NCI-H446 (cell line): Measurements from ENCODE around the gene DPYSL5.
A peak's percentile ranks its signal among the peaks of the same experiment; 100 is the strongest.

Experiments
- DNase-seq, 2 experiments: peaks; one replicate each; lab custom pipeline; 2025; lab: John Stamatoyannopoulos, UW

The DPYSL5 gene

DNA sequence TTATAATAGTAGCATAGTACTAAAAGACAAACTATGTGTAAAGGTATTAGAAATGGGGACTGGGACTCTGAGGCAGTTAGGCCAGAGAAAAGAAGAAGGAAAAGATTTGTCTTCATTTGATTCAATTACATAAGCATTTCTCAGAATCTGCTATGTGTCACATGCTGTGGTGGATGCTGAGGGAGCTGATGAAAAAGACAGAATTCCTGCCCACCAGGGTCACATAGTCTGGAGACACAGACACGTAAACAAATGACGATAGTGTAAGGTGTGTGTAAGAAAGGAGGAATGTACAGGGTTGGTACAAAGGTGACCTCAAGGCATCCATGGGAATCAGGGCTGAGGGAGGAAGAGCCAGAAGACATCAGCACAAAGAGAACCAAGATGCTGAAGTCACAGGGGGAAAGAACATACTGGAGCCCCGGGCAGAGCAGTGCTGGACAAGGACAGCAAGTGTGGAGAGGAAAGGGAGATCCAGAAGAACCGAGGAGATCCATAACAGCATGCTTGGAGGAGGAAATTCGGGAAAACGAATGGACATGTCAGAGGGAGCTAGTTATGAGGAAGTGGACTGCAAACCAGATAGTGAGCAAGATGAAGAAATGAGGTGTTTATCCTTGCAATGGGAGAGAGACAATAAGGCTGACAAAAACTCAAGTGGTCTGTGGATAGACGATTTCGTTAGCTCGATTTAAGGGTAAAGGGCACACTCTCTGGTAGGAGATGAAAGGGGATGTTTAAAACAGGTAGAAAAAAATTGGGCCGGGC lies 121.3 kb downstream of the DPYSL5 start:
- DNase-seq = no peak

DNA sequence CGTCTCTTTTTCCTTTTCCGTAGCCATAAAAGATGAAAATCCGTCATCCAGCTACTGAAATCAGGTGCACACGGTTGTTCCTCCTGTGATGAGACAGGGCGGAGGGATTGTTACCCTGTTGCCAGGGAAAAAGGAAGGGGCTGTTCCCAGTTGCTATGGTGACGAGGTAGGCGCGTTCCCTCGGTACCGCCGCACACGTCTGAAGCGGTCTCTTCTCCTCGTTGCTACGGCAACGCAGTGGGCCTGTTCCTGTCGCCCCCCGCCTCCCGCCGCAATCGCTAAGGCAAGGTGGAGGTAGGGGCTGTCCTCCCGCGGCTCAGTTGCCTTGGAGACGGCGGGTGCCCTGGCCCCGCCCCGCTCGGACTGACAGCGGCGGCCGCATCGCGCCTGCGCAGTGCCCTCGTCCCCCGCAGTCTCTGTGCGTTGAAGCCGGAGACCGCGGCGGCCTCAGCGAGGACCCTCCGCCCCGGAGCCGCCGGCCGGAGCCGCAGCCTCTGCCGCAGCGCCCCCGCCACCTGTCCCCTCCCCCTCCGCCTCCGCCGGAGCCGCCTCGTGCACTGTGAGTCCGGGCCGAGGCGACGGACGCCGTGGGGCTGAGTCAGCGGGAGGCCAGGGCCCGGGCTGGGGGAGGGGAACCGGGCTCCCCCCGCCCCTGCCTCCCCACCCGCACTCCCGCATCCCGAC lies 122.5 kb downstream of the DPYSL5 start, which contains the start of gene MAPRE3:
Gene MAPRE3 (plus strand): TSS at position 394 of the 684 bp plus-strand sequence. CDS start 51,582 bp downstream, outside the sequence.
- peak; percentile 51 to 86 for DNase-seq

DNA sequence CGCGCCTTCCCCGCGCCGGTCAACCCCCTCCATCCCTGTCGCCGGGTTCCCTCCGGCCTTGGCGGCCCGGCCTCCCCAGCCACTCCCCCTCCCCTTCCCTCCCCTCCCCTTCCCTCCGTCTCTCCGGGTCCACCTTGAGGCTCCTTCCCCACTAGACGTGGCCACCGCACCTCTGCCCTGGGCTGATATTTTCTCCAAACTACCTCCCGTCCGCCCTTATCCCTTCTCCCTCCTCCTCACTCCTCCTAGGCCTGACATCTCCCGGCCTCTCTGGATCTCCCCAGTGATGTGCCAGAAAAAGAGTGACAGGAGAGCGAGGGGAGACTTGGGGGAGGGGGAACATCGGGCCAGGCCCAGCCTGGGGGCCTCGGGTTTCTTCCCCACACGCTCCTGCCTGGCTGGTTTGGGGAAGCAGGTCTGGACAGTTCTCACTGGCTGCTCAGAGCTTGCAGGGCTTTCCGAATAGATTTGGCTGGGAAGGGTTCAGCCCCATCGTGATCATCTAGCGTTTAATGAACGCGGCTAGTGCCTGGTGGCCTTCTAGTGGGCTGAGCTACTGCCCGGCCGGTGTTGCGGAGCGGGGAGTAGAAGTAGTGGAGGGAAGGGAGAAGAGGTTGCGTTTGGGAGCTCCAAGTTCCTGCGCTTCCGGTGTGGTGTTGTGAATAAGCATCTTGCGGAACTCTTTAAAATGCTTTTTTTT lies 123.1 kb downstream of the DPYSL5 start:
- DNase-seq = no peak

DNA sequence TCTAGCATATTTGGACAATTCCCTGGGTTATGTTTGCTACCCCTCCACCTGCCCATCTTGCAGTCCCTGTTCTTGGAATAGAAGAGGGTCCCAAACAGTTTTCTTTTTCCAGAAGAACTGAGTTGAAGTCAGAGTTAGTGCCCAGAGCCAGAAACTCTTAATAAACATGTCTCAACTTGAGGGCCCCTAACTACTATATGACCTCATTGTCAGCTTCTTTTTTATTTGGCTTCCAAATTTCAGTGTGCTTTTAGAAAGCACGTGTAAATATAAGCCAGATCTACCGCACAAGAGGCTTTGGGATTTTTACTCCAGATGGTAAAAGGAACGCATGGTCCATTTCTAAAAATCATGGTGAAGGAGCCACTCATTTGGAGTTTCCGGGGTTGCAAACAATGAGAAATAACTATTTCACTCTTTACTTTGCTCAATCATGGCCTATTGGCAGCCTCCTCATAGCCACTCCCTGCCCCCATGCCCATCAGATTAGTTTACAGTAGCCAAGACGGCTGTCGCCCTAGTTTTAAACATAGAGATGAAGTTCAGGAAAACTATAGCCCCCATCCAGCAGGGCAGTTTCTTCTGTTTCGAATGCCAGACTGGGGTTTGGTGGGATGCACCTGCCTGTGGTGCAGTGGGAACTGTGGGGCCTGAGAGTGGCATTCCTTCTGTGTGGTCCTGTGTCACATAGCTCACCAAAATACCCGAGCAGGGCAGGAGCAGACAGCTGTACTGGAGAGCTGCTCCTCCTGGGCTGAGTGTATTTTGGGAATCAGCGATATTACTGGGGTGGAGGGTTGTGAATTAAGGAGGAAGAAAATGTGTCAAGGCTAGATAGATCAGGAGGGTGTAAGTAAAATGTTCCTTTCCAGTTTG lies 124.2 kb downstream of the DPYSL5 start:
- no peak for DNase-seq

DNA sequence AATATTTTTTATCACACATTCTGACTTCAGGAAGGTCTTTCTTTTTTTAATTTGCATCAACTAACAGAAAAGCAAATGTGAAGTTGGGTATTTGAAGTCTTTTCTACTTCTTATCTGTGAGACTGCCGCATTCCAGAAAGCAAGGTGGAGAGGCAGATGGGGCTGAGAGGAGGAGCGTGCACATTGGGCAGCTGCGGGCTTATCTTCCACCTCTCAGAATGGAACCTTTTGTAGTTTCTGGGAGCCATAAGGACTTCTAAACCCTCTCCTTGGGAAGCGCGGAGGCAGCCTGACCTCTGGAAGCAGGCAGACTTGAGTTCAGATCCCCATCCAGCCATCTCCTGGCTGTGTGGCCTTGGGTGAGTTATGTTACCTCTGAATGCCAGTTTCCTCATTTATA lies 126.4 kb downstream of the DPYSL5 start:
- DNase-seq = no peak

DNA sequence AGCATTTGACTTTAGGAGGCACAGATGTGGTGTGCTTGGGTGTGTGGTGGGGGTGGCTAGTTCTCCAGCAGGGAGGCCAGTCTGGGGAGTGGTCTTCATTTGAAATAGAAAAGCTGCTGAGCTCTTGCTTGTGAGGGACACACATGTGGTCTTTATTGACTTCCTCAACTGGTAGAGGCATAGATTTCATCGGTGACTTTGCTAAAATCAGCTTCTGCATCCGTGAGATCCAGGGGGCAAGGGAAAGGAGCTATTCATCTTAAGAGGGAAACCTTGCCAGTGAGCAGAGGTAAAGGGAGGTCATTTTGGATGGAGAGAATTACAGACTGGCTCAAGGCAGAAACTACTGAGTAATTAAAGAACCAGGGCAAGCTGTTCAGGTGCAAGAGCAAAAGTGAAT lies 127.2 kb downstream of the DPYSL5 start:
- DNase-seq = no peak

DNA sequence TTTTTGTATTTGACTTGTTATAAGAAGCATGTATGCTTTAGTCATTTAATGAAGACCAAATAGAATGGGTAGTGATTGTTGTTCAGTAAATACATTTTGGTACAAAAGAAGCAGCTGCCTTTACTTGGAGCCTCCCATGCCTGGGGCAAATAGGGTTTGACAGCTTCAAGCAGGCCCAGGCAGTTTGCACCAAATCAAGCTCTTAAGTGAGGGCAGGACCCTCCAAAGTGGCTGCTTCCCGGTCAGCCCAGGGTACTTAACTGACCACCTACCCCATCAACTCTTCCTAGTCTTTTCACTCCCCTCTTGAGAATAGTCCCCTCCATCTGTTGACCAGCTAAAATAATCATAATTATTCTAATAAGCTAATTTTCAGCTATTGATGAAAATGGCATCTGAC lies 127.7 kb downstream of the DPYSL5 start:
- no peak for DNase-seq

DNA sequence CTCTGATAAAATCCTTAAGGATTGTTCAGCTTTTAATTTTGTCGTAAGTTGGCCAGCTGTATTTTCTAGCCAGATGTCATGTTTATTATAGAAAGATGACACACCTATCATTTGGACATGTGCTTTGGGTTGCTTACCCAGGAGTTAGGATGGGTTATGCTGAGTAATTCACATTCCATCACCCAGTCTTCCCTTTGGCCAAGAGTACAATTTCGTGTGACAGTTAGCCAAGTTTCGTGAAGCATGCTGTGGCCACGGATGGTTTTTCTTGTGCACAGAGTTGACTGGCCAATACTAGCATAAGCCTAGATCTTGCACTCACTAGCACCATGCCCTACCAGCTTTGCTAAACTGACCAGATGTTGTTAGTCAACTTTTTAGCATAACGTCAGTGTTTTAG lies 128.3 kb downstream of the DPYSL5 start:
- no peak for DNase-seq

DNA sequence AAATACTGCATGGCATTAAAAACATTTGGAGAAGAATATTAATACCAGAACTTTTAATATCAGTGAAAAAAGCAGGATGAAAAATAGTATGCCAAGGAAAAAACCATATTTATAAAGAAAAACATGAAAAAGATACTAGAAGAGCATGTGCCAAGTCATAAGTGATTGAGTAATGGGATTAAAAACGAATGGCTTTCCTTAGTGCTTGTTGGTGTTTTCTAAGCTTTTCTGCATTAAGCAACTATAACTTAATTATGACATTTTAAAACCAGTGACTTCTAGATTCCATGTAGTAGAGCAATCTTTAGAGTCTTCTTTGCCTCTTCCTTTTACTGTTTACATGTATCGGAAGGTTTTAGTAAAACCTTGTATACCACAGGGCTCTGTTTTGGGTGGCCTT lies 129.1 kb downstream of the DPYSL5 start:
- DNase-seq = no peak

DNA sequence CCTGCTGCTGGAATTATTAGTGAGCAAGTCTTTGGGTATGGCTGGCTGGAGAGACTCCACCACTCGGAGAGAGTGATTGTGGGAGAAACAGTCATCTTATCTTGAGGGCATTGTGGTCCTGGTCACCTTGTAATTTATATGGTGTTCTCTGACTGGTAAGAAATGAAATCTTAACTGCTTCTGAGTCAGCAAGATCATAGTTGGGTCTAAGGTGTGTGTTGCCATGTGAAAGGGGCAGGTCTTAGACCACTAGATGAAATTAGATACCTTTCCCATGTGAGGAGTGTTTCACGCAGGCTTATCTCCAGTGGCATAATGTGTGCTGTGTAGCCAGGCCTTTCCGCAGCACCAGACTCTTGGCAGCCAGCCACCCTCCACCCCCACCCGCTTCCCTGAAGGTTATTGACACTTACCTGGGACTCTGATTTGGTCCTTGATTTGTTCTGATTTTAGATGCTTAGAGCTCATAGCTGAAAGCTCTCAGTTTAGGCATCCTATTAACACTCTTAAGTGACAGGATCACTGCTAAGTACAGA lies 130.2 kb downstream of the DPYSL5 start:
- no peak for DNase-seq

DNA sequence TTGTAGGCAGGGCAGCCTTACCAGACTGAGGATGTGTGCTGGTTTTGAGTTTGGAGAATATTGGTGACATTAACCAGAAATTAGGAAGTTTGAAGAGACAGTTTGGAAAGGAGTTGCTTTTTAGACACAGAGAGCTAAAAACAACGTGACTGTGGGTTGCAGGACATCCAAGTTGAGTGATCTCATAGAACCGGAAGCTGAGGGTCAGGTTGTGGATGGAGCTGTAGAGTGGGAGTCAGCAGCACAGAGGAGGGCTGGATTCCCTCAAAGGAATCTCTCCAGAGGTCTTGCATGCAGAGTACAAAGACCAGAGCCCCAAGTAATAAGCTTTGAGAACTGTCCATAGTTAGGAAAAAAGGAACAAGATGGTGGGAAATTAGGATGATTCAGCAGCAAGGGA lies 131.8 kb downstream of the DPYSL5 start:
- no peak for DNase-seq

DNA sequence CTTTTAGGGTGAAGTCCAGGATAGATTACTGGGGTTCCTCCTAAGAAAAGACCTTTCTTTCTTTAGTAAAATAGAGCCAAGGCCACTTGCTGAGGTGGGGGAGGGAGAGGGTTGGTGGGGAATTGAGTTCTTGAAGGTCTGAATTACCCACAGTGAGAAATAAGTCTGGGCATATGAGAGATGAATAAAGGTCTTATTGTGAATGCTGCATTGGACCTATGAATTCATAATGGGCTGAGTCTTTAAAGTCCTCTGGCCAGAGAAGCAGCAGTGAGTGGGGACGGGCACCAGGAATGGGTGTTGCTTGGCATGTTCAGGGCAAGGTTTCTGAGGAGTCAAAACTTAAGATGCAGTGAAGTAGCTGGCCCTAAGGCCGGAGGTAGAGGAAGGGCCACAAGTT lies 133.0 kb downstream of the DPYSL5 start:
- DNase-seq = no peak

DNA sequence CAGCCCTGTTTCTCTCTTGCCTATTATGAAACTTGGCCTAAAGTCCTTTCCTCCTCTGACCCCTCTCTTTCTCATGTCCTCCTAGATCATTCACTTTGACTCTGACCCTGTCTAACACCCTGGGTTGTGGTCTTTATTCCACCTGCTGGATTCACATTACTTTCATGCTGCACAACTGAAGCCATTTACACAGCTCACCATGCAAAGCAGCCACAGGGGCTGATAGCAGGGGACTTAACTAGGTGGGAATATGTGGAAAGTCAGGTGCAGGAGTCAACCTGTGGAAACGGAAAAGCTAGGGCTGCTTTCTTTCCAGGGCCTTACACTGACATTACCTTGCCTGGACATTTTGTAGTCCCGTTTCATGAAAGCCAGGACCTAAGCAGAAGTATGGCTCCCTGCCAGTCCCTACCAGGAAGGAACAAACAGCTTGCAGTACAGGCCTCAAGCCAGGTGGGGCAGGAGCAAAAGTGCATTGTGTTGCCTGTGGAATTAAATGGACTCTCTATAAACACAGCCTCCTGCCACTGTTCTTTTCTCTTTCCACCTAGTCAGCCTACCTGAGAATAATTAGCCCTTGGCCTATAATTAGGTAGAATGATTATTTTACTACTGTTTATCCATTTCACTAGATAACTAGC lies 134.3 kb downstream of the DPYSL5 start:
- DNase-seq = peak in 1 of 2 experiments; percentile 52

DNA sequence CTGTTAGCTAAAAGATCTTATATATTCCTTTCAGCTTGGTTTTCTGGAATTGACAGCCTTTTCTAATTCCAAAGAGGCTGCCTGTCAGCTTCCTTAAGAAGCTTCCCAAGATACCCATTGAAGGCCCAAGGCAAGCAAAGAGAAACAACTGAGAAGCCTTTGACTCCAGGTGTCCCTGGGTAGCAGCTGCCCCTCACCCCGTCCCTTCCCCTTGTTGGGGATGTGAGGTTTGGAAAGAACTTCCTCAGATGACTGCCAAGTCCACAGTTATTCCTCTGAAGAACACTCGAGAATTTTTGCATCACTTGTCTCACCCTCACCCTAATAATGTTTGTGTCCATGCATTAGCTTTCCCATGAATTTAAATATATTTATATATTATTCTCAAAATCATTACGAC lies 135.8 kb downstream of the DPYSL5 start:
- DNase-seq = no peak

DNA sequence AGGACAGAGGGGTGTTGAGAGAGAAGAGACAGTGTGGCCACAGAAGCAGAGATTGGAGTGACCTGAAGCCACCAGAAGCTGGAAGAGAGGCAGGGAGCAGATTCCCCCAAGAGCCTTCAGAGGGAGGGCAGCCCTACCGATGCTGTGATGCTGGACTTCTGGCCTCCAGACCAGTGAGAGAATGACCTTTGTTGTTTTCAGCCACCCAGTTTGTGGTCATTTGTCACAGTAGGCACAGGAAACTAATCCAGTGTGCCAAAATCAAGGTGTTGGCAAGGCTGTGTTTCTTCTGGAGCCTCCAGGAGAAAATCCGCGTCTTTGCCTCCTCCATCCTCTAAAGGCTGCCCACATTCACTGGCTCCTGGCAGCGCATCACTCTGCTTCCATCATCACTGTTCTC lies 137.9 kb downstream of the DPYSL5 start:
- DNase-seq = no peak

DNA sequence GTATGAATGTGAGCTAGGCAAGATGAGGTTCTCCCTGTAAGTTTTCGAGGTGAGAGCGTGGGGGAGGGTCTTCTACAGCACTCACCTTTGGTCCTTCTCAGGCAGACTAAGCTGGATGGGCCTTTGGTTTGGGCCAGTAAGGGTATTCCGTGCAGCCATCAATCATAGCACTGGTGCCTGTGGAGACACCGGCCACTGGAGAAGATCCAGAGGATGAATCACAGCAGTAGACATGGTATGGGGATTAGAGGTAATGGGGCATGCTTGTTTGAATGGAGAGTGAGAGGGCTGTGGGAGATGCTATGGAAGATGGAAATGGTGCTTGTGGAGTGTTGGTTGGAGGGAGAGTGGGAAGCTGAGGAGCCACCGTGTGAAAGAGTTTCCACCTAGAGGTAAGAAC lies 138.6 kb downstream of the DPYSL5 start:
- DNase-seq = peak in 1 of 2 experiments; percentile 34

DNA sequence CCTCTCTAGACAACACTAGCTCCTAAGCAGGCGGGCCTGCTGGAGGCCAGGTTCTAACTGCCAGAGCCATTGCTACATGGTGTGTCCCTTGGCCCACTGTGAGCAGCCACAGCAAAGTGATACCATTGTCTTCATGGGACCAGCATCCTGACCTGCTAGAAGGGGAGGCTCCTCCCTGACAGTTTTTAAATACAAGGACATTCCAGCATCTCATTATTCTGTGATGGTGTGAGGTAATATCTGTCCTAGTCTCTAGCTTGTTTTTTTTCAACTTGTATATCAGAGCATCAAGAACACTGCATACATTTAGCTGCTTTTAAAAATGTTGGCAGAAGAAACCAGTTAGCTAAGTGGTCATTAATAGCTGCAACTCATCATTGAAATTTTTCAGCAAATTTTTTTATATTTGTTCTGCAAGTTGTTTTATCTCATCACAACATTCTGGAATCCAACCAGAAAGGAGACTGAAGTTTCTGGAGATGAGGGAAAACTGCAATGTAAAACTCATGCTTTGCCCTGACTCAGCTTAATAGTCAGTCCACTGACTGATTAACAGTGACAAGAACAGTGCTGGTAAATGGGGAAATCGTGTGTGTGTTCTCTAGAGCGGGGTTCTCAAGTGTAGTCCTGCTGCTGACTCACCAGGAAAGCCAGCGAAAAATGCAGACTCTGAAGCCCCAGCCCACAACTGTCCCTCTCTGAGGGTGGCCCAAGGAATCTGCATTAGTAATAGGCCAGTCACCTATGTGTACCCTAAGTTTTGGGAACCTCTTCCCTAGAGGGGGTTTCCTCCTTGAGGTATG lies 140.3 kb downstream of the DPYSL5 start:
- DNase-seq = no peak

DNA sequence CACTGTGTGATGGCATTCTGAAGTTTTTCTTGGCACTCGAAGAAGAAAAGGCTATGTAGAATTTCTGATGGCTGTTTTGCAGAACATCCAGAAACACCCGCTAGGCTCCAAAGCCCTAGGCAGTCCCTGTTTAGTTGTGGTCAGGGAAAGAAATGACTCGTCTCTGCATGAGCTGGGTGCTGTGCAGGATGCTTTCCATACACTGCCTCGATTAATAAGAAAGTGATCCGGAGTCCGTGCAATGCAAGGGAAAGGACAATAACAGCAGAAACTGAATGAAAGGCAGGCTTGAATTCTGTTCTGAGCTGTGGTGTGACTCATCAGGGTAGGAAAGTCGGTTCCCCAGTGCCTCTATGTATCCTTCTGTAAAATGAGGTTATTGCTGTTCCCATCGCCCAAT lies 141.2 kb downstream of the DPYSL5 start:
- no peak for DNase-seq

DNA sequence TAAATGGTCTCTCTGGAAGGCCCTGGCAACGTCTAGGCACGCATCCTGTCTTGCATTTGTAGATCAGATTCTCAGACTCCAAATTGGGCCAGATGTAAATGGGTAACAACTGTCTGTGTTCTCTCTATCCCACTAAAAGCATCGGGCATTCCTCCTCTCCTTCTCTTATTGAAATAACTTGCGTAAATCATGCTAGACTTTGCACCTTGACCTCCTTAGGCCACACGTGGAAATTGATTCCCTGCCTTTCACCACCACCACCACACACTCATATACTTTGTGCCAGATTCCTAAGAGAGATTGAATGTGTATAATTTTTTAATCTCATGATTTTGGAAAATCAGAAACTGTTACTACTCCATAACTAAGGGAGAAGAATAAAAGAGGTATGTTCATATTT lies 143.8 kb downstream of the DPYSL5 start:
- no peak for DNase-seq

DNA sequence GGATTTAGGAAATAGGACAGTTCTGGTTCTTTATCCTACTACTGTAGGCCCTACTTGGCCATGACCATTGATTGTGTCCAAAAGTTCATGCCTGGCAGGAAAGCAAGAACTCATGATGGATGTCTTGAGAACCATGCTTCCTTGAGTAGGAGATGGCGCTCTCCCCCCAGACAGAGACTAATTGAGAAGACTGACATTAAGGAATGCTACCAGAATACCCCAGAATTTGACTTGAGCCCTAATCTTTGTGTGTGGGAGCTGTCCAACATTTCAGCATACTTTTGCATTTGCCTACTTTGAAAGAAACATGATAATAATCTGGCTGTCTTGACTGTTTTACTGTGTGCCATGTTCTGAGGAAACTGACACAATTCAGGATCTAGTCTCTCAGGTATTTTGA lies 145.8 kb downstream of the DPYSL5 start:
- no peak for DNase-seq
